ENCODE data around the gene CDH15.
"Not testable (repeated sequence)": the region's sequence is repeated elsewhere in the genome, so short reads cannot be mapped to it uniquely, and the experiment has no call there.

CDH15 gene

GRCh38 chr16:89172528-89173173 is 1.1 kb downstream of the CDH15 start:
- no peak for DNase-seq (ENCODE audit: low read depth in 3 of 3)

GRCh38 chr16:89173174-89173921 is 1.8 kb downstream of the CDH15 start:
- no peak for DNase-seq (ENCODE audit: low read depth in 3 of 3)

GRCh38 chr16:89174055-89174827 is 2.7 kb downstream of the CDH15 start:
- no peak for DNase-seq (ENCODE audit: low read depth in 3 of 3)

- DNase-seq (ENCODE audit: low read depth in 3 of 3): no peak
Measured at GRCh38 chr16:89174877-89175276, 3.3 kb downstream of the CDH15 start.

GRCh38 chr16:89175280-89176146 is 4.0 kb downstream of the CDH15 start:
- DNase-seq (ENCODE audit: low read depth in 3 of 3): no peak

- no peak for DNase-seq (ENCODE audit: low read depth in 3 of 3)
Measured at GRCh38 chr16:89176147-89176690, 4.7 kb downstream of the CDH15 start.

- DNase-seq (ENCODE audit: low read depth in 3 of 3): no peak
Measured at GRCh38 chr16:89176717-89177116, 5.2 kb downstream of the CDH15 start.

GRCh38 chr16:89177501-89177900 is 6.0 kb downstream of the CDH15 start:
- DNase-seq (ENCODE audit: low read depth in 3 of 3): no peak

- no peak for DNase-seq (ENCODE audit: low read depth in 3 of 3)
Measured at GRCh38 chr16:89178453-89179147, 7.1 kb downstream of the CDH15 start.

GRCh38 chr16:89179148-89179484 is 7.6 kb downstream of the CDH15 start:
- DNase-seq (ENCODE audit: low read depth in 3 of 3): no peak

GRCh38 chr16:89179656-89180315 is 8.2 kb downstream of the CDH15 start:
- no peak for DNase-seq (ENCODE audit: low read depth in 3 of 3)

GRCh38 chr16:89183463-89183862 is 11.9 kb downstream of the CDH15 start:
- DNase-seq (ENCODE audit: low read depth in 3 of 3): no peak

GRCh38 chr16:89183975-89184676 is 12.6 kb downstream of the CDH15 start:
- DNase-seq (ENCODE audit: low read depth in 3 of 3): no peak

- no peak for DNase-seq (ENCODE audit: low read depth in 3 of 3)
Measured at GRCh38 chr16:89184677-89184932, 13.1 kb downstream of the CDH15 start.

- no peak for DNase-seq (ENCODE audit: low read depth in 3 of 3)
Measured at GRCh38 chr16:89184933-89185794, 13.6 kb downstream of the CDH15 start.

- not testable (repeated sequence) for DNase-seq (ENCODE audit: low read depth in 3 of 3)
Measured at GRCh38 chr16:89185887-89186592, 14.5 kb downstream of the CDH15 start.

GRCh38 chr16:89186593-89187031 is 15.1 kb downstream of the CDH15 start:
- not testable (repeated sequence) for DNase-seq (ENCODE audit: low read depth in 3 of 3)

- DNase-seq (ENCODE audit: low read depth in 3 of 3): no peak
Measured at GRCh38 chr16:89187032-89187769, 15.7 kb downstream of the CDH15 start.

All from stimulated activated CD4-positive, alpha-beta T cell treated with anti-CD3 and anti-CD28 coated beads, TNF-alpha, amount 100 ng/mL, for 4 hours (primary cell).